ENCODE data around the gene CPED1. TPM values are rescaled to one million over a fixed set of nuclear protein-coding genes. Genes with fewer than 3 reads are reported as not detected.

CPED1 gene
- total and polyA plus RNA-seq, 11 donors: 3.6 to 51.2 (median 24.8) TPM

DNA sequence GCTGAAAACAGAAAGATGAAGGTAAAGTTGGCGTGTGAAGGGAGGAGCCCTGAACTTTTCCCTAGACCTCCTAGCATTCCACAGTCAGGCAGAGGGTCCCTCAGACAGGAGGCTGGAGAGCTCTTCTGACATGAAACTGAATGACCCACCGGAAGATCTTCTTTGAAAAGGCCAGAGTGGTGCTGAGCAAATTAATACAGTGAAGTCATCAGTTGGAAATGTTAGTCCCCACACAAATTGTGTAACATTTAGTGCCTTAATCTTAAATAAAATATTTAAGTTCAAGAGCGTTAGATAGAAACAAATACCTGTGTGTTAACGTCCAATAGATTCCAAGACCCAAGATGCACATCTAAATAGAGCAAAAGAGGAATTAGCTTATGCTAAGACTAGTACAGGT is 291.3 kb downstream of the CPED1 start:
- H3K27me3 ChIP-seq: no peaks in the 10 kb centered on the region
- intact Hi-C loops (cut with DNase I): no loop called here
- no peak for ATAC-seq
- no peak for DNase-seq
- WGBS, 4 donors: 89 to 95% (median 90%) methylated on average over 4 of the region's 4 CpGs
- H3K4me1 ChIP-seq: peaks cover 0 to 9% (median 0%) of the 10 kb centered on the region in 12 donors
- TF ChIP-seq POLR2A (IDR thresholded peaks at IDR 0.05): no peak
- TF ChIP-seq, protein P1, sequence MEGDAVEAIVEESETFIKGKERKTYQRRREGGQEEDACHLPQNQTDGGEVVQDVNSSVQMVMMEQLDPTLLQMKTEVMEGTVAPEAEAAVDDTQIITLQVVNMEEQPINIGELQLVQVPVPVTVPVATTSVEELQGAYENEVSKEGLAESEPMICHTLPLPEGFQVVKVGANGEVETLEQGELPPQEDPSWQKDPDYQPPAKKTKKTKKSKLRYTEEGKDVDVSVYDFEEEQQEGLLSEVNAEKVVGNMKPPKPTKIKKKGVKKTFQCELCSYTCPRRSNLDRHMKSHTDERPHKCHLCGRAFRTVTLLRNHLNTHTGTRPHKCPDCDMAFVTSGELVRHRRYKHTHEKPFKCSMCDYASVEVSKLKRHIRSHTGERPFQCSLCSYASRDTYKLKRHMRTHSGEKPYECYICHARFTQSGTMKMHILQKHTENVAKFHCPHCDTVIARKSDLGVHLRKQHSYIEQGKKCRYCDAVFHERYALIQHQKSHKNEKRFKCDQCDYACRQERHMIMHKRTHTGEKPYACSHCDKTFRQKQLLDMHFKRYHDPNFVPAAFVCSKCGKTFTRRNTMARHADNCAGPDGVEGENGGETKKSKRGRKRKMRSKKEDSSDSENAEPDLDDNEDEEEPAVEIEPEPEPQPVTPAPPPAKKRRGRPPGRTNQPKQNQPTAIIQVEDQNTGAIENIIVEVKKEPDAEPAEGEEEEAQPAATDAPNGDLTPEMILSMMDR (IDR thresholded peaks at IDR 0.05): no peak
- no peak overlapping the region for H3K27ac ChIP-seq
- peaks cover 0 to 46% (median 6%) of the 10 kb centered on the region in 9 donors for H3K36me3 ChIP-seq
- no peak overlapping the region for H3K4me3 ChIP-seq
- H3K9me3 ChIP-seq: peaks cover 0 to 5% (median 0%) of the 10 kb centered on the region in 12 donors

DNA sequence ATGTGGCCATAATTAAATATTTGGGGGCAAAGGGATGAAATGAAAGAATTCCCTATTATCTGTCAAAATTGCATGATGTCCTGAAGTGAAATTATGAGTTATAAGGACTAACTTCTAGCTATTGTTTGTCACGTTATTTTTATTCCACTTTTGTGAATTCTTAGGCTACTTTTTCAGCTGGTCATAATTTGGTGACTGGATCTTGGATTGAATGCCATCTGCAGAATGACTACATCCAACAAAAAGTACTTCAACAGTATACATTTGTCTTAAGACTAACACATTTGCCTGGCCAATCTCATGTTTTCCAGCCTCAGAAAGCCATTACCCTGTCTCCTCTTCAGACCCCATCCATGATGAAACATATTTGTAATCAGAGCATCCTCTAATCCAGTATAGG is 292.1 kb downstream of the CPED1 start:
- peaks cover 0 to 48% (median 8%) of the 10 kb centered on the region in 9 donors for H3K36me3 ChIP-seq
- ATAC-seq: no peak
- H3K9me3 ChIP-seq: peaks cover 0 to 11% (median 0%) of the 10 kb centered on the region in 12 donors
- H3K27me3 ChIP-seq: no peaks in the 10 kb centered on the region
- H3K4me1 ChIP-seq: peaks cover 0 to 9% (median 0%) of the 10 kb centered on the region in 12 donors
- 81 to 100% (median 93%) methylated on average over 1 of the region's 1 CpG for WGBS, 4 donors
- no peak overlapping the region for H3K4me3 ChIP-seq
- intact Hi-C loops (cut with DNase I): no loop called here
- H3K27ac ChIP-seq: no peak overlapping the region
- no peak for TF ChIP-seq POLR2A (IDR thresholded peaks at IDR 0.05)
- no peak for DNase-seq

DNA sequence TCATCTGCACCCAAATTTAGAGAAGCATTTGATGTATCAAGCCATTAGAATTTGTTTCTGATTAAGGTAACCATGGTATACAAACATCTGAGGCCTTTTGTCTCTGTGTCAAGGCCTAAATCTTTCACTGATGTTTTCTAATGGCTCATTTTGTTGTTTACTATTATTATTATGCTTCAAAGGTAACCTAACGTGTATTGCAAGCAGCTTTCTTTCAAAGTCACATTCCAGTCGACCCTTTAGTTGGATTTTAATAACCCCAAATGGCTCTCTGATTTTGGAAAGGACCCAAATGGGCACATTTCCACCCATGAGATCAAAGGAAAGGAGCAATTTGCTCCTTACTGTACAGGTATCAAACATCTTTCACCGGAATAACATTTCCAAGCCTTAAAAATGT is 293.6 kb downstream of the CPED1 start:
- ATAC-seq (no peak), DNase-seq (no peak)
- TF ChIP-seq POLR2A (IDR thresholded peaks at IDR 0.05): no peak
- TF ChIP-seq, protein P1 (IDR thresholded peaks at IDR 0.05): no peak
- no peak overlapping the region for H3K27ac ChIP-seq
- no peaks in the 10 kb centered on the region for H3K27me3 ChIP-seq
- intact Hi-C loops (cut with DNase I): no loop called here
- 74 to 79% (median 76%) methylated on average over 3 of the region's 3 CpGs for WGBS, 4 donors
- peaks cover 0 to 11% (median 0%) of the 10 kb centered on the region in 12 donors for H3K9me3 ChIP-seq
- H3K4me1 ChIP-seq: peaks cover 0 to 9% (median 0%) of the 10 kb centered on the region in 12 donors
- H3K4me3 ChIP-seq: no peak overlapping the region
- peaks cover 0 to 59% (median 8%) of the 10 kb centered on the region in 9 donors for H3K36me3 ChIP-seq

DNA sequence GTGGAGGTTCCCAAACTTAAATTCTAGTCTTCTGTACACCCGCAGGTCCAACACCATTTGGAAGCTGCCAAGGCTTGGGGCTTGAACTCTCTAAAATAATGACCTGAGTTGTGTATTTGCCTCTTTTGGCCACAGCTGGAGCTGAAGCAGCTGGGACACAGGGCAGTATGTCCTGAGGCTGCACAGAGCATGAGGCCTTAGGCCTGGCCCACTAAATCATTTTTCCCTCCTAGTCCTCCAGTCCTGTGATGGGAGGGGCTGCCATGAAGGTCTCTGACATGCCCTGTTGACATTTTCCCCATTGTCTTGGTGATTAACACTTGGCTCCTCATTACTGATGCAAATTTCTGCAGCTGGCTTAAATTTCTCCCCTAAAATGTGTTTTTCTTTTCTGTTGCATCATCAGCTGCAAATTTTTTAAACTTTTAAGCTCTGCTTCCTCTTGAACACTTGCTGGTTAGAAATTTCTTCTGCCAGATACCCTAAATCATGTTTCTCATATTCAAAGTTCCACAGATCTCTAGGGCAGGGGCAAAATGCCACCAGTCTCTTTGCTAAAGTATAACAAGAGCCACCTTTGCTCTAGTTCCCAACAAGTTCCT is 296.7 kb downstream of the CPED1 start:
- Histone ChIP-seq H3K36me3 (peaks cover 0 to 54% (median 8%) of the 10 kb centered on the region in 9 donors), H3K4me1 (no peaks in the 10 kb centered on the region), H3K4me3 (no peak overlapping the region), H3K27ac (no peak overlapping the region), H3K27me3 (no peaks in the 10 kb centered on the region), H3K9me3 (peaks cover 0 to 19% (median 2%) of the 10 kb centered on the region in 12 donors)
- DNase-seq (no peak), ATAC-seq (no peak)
- WGBS, 4 donors: 97 to 100% (median 99%) methylated on average over 1 of the region's 1 CpG
- intact Hi-C loops (cut with DNase I): no loop called here
- no peak for TF ChIP-seq POLR2A (IDR thresholded peaks at IDR 0.05)
- TF ChIP-seq, protein P1 (IDR thresholded peaks at IDR 0.05): no peak

DNA sequence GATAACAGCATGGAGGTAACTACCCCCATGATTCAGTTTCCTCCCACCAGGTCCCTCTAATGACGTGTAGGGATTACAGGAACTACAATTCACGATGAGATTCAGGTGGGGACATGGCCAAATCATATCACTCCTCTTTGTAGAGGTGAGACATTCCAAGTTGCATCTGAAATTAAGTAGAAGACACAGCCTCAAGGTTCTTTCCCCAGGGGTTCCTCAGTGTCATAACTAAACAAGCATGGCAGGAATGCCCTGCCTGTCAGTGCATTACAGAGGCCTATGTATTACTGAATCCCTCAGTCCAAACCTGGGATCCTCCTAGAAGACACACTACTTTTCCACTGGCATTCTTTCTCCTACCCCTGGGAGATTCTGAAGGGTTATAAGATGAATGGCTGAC is 297.7 kb downstream of the CPED1 start:
- H3K4me3 ChIP-seq: no peak overlapping the region
- peaks cover 0 to 19% (median 2%) of the 10 kb centered on the region in 12 donors for H3K9me3 ChIP-seq
- H3K36me3 ChIP-seq: peaks cover 0 to 44% (median 8%) of the 10 kb centered on the region in 9 donors
- no peaks in the 10 kb centered on the region for H3K4me1 ChIP-seq
- H3K27ac ChIP-seq: no peak overlapping the region
- H3K27me3 ChIP-seq: no peaks in the 10 kb centered on the region
- DNase-seq (no peak), ATAC-seq (no peak)
- no peak for TF ChIP-seq POLR2A (IDR thresholded peaks at IDR 0.05)
- TF ChIP-seq, protein P1 (IDR thresholded peaks at IDR 0.05): no peak
- 83 to 100% (median 92%) methylated on average over 2 of the region's 2 CpGs for WGBS, 4 donors
- intact Hi-C loops (cut with DNase I): no loop called here
